Hematopoietic multipotent progenitor cell (in vitro differentiated cells): ENCODE results near the gene MROH8. TPM values are rescaled to one million over a fixed set of nuclear protein-coding genes. Genes with fewer than 3 reads are reported as not detected.

Source experiments
- DNase-seq, 3 donors: peaks; one replicate each; pipeline ENCODE4 v3.0.0-alpha.2; 2011 to 2015; ENCODE audit warnings: low read depth in 2 of 3, low spot score in 2 of 3
- total RNA-seq: library from RNA; depleted of rRNA; stranded (reverse); fragments of >200 nt; gene quantifications from one replicate; pipeline ENCODE4 v1.2.3, GENCODE V29; 2012

MROH8 gene
- 2.2 TPM for total RNA-seq

DNA sequence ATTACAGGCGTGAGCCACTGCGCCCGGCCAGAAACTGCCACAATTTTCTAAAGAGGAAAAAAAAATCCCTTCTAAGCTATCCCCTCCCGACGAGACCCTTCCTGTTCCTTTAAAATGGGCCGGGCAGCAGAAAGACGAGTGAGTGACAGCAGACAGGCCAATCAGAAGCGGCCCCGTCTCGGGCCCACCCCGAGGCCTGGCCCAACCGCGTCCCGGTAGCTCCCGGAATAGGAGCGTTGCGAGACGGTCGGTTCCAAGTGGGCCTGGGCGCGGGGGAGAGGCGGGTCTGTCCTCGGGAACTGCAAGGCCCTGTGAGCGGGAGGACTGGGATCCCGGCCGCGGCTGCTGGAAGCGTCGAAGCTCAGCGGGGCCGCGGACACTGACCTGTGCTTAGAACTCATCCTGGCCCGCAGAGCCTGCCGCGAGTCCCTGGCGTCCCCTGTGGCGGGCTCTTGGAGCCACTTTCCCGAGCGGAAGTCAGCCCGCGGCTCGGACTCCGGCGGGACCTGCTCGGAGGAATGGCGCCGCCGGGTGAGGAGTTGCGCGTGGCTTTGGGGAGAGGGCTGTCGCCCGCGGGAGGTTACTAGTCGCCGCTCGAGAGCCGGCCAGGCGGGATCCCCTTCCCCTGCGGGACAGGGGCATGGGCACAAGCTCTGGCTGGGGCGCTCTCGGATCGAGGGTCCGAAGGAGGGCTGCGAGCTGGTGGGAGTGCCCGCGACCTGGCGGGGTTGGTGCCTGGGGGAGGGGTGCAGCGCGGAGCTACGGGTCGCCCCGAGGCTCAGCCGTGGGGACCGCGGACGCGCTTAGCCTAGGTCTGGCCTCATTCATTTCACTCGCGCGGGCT lies at the start of gene MROH8, which contains the start of gene RPN2:
Gene MROH8 (minus strand): TSS at position 710 of the 844 bp plus-strand sequence.
Gene RPN2 (plus strand): TSS at position 492 of the 844 bp plus-strand sequence. CDS start 27 bp downstream, at position 519.
- peak; percentile 83 to 97 (median 96) for DNase-seq

DNA sequence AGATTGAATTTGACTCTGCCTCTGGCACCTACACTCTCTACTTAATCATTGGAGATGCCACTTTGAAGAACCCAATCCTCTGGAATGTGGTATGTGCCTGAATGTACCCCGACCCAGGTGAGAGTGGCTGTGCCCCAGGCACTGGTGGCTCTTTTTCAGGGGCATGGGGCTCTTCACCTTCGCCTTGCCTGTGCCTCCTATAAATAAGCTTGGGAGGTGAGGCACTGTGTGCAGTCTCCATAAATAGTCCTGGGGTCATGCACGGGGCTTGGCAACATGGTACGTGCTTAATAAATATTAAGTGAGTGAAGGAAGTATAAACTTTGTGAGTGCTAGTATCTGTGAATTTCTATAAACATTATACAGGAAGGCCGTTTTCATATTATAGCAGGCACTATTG lies 49.3 kb upstream of the MROH8 start:
- DNase-seq, result no peak

DNA sequence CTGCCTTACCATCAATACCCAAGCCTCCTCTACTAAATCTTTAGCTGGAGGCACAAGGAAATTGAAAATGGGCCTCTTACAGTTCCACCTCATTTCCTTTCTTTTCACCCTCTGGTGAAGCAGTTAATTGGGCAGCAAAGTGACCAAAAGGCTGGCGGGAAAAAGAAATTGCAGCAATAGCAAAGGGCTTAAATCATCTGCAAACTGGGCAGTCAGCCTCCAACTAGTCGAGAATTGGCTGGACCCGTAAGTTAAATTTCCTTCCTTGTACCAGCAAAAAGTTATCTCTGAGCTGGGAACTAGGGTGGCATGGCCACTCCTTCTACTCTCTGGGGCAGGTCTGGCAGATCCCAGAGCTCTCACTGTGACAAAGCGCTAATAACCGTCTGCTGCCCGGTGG lies 48.7 kb upstream of the MROH8 start:
- DNase-seq, result no peak

DNA sequence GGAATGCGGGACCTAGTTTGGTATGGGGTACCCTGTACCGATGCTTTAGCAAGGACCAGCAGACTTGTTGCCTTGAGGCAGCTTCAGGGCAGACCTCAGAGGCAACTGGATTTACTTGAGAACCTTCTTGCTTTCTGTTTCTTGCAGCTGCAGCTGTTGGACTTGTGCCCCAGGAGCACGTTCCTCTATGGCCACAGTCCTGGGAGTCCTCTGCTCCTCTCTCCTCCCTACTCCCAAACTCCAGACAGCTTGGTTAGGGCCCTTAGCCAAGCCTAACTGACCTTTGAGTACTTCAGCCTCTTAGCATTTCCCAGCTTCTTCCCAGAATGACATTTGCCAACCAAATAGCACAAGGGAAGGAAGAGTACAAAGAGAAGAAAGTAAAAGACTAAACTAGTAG lies 47.5 kb upstream of the MROH8 start:
- DNase-seq, result no peak

DNA sequence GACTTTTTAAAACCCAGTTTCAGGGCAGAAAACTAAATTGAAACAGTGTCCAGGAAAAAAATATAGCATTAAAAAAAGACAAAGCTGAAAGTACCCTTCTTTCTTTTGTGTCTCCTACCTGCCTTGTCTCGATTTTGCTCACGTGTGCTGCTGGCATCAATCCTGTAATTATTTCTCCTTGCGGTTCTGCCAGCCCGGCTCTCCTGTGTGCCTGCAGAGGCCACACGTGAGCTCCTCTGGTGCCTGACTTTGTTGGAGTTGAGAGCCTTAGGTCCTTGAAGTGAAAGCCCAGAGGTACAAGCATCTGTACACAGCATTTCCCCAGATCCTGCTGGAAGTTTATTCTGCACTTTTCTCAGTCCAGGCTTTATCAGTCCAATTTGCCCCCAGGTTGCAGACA lies 45.8 kb upstream of the MROH8 start:
- DNase-seq, result no peak

DNA sequence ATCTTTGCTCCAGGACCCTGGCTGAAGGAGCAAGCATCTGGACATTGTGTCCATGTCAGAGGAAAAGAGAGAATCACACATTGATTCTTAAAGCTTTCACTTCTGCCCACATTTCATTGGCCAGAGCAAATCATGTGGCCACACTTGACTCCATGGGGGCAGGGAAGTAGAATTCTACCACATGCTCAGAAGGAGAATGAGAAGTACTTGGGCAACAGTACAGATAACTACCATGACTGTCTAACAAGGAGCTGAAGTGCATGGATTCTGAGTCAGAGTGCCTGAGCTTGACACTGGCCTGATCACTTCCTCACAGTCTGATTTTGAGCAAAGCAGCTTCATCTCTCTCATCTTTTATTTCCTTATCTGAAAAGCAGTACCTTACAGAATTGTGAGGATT lies 43.7 kb upstream of the MROH8 start:
- DNase-seq, result peak in 2 of 3 donors; percentile 28 to 57

DNA sequence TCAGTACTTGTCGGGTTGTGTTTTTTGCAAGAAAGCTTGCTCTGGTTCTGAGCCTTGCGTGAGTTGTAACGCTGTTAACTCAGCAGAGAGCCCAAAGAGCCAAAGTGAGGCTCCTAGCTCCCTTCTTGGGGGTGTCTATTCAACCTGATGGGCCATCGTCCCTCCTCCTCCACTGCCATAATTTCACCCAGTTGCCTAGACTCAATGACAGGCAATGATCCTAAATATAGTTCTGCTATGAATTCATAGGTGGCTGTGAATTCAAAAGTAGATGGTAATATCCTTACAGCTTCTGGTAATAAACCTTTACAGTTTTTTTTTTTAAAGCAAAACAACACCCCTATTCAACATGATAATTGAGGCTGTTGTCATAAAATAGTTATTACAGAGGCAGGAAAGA lies 42.7 kb upstream of the MROH8 start:
- no peak for DNase-seq

DNA sequence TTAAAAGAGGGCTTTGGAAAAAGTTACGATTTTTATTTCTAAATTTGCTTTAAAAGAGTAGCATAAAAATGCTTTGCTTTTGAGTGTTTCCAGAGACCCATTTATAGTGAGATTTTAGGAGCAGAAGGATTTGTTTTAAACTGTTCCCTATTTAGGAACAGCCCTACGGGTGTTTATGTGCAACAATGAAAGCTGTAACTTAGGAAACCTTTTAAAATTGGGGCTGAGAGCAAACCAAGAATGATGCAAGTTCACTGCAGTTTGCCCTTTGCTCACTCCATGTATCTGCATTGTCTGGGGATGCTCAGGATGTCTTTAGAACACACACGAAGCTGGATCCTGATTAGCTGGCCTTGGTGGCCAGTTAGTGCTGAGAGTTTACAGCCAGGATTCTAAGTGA lies 41.4 kb upstream of the MROH8 start:
- no peak for DNase-seq

DNA sequence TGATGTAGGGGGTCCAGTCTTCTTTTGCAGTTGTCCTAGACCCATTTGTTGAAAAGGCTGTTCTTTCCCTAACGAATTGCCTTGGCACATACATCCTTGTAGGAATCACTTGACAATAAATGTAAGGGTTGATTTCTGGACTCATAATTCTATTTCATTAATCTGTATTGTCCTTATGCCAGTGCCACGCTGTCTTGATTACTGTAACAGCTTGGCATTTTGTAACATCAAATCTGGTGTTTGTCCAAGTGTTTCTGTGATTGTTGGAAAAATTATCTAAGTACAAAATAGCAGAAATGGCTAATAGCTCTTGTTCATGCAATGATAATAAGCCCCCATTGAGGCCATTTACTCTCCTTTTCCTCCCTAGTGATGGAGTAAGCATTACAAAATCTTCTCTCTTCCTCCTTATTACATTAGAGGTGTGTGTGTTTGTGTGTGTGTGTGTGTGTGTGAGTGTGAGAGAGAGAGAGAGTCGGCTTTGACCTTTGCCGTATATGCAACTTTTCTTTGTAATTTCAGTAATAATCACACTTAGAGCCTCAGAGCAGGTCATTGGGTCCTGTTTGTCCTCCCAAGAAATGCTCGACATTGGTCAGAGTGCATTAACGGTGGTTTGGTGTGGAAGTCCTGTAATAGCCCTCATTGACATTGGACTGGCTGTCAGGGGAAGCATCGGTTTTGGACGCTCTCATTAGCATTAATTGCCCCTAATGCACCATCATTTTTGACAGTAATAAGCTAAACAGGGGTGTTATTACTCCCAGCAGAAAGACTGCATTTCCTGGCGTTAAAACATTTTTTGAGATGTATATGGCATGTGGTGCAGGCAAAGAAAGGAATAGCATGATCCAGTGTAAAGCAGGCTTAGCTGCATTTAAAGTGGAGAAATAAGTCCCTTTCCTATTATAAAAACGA lies 40.7 kb upstream of the MROH8 start:
- DNase-seq, result no peak

DNA sequence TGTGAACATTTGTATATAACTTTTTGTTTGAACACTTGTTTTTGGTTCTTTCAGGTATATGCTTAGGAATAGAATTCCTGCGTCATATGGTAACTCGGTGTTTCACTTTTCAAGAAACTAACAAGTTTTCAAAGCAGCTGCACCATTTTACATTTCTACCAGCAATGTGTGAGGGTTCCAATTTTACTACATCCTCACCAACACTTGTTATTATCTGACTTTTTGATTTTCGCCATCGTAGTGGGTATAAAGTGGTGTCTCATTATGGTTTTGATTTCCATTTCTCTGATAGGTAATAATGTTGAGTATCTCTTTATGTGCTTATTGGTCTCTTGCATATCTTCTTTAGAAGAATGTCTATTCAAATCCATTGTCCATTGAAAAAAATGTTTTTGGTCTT lies 39.6 kb upstream of the MROH8 start:
- DNase-seq, result no peak

DNA sequence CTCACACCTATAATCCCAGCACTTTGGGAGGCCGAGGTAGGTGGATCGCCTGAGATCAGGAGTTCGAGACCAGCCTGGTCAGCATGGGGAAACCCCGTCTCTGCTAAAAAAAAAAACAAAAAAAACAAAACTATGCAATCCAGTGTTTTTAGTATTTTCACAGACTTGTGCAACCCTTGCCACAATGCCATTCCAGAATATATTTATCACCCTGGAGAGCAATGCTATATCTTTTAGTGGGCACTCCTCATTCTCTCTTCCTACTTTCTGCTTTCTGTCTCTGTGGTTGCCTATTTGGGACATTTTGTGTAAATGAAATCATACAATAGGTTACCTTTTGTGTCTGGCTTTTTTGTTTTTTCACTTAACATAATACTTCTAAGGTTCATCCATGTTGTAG lies 39.1 kb upstream of the MROH8 start:
- no peak for DNase-seq

DNA sequence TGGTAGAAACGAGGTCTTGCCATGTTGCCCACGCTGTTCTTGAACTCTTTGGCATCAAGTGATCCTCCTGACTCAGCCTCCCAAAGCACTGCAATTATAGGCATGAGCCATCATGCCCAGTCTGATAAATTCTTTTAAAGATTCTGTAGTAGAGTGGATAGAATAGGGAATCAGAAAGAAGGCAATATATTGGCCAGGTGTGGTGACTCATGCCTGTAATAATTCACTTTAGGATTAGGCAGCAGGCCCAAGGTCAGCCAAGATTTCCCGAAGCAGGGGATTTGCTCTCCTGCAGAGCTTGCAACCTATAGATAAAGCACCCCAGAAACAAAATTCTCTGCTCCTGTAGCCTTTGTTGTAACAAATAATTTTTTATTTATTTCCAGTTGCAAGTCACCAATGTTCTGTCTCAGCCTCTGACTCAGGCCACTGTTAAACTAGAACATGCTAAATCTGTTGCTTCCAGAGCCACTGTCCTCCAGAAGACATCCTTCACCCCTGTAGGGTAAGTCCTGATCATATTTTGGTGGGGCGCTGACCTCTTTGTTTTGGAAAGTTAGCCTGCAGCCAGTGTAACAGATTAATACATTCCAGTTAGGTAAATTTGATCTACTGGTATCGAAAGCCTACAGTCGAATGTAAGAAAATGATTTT lies 30.4 kb upstream of the MROH8 start:
- no peak for DNase-seq

DNA sequence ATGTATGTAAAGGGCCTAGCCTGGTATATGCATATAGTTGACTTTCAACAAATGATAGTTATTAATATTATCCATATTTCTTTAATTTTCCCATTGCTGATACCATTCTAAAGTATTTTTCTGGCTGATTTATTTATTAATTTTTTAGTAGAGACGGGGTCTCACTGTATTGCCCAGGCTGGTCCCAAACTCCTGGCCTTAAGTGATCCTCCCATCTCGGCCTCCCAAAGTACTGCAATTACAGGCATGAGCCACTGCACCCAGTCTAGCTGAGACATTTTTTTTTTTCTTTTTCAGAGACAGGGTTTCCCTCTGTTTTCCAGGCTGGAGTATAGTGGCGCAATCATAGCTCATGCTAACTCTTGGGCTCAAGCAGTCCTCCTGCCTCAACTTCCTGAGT lies 29.8 kb upstream of the MROH8 start:
- DNase-seq, result no peak

DNA sequence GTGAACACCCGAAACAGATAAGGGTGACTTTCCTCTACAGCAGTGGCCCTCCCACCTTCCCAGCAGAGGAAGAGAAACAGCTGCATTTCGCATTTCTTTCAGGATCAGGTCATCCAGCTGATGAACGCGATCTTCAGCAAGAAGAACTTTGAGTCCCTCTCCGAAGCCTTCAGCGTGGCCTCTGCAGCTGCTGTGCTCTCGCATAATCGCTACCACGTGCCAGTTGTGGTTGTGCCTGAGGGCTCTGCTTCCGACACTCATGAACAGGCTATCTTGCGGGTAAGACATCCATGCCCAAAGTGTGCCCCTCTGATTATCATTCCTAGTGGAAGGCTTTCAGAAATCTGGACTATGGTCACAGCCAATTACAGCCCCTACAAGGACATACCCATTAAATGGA lies 27.8 kb upstream of the MROH8 start:
- DNase-seq, result no peak

DNA sequence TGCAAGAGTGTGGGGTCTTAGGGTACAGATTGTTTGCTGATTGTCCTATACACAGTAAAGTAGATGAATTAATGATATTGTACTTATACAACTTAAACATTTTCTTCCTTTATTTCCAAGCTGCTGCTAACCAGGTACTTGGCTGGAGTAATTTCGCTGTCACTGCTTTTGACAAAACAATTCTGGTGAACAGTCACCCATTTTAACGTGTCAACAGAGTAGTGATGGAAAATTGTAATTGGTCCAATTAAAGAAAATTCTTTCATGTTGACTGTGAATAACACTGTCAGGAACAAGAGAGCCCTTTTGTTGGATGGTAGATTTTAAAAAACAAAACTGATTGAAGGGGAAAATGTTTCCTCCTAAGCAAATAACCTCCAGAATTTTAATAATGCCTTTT lies 26.4 kb upstream of the MROH8 start:
- no peak for DNase-seq

DNA sequence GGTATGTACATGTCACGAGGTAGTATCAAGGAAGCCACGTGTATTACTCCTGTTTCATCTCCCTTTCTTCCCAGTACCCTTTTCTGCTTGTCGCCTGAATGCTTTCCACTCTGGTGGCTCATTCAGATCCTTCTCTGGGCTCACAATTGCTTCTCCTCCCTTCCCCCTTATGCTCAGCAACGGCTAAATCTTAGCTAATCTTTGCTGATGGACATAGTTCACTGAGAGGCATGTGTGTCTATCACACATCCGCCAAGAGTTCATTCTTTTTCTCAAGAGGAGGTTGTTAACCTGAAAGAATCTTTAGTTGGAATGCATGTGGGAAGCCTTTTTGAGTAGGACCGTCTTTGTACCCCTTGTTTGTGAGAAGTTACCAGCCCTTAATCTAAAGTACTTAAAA lies 25.8 kb upstream of the MROH8 start:
- no peak for DNase-seq

DNA sequence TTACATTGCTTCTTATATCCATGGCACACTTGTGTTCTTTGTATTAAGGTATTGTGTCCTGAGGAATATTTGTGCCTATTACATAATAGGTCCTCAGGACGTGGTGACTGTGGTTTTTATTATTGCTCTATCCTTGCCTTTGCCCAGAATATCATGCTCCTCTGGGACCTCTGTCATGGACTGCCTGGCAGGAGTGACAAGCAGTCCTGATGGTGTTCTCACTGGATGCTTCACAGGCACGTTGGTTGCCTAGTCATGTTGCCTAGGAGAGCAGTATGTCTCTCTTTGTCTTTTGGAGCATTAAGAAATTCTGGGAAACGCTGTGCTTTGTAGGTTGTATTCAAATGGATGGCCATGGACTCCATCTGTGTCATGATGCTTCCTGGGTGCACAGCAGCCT lies 24.7 kb upstream of the MROH8 start:
- no peak for DNase-seq

DNA sequence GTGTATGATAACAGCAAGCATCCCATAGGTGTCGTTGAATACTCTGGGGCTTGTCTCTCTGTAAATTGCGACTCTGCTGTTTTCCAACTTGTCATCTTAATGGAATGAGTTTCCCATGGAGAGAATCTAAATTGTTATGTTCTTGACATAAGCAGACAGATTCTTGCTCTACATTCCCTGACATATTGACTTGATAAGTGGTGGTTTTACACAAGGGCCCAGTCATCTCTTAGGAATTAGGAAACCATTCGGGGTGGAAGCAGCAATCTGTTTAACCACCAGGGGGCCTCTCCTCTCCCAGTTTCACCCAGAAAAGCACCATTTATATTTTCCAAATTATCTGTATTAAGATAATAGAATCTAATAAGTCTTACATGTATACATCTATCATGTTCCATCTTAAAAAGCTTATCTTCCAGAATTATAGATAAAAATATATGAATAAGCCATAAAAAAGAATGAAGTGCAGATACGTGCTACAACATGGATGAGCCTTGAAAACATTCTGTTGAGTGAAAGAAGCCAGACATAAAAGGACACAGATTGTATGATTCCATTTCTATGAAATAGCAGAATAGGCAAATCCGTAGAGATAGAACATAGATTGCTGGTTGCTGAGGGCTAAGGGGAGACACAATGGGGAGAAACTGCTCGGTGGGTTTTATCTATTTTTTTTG lies 23.1 kb upstream of the MROH8 start:
- DNase-seq, result peak in 1 of 3 donors; percentile 56

DNA sequence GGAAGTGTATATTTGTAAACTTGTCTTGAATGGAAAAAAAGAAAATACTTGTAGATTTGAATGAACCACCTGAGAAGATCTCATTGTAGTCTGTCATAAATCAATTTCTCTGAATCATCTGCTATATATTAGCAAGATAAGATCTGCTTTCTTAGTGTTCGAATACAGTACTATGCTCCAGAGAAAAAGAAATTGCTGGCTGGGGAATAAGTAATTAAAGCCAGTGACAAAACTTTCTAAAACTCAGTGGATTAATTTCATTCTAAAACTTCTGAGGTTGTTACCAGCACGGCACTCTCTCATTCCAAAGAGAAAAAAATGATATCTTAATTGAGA lies 22.4 kb upstream of the MROH8 start:
- no peak for DNase-seq

DNA sequence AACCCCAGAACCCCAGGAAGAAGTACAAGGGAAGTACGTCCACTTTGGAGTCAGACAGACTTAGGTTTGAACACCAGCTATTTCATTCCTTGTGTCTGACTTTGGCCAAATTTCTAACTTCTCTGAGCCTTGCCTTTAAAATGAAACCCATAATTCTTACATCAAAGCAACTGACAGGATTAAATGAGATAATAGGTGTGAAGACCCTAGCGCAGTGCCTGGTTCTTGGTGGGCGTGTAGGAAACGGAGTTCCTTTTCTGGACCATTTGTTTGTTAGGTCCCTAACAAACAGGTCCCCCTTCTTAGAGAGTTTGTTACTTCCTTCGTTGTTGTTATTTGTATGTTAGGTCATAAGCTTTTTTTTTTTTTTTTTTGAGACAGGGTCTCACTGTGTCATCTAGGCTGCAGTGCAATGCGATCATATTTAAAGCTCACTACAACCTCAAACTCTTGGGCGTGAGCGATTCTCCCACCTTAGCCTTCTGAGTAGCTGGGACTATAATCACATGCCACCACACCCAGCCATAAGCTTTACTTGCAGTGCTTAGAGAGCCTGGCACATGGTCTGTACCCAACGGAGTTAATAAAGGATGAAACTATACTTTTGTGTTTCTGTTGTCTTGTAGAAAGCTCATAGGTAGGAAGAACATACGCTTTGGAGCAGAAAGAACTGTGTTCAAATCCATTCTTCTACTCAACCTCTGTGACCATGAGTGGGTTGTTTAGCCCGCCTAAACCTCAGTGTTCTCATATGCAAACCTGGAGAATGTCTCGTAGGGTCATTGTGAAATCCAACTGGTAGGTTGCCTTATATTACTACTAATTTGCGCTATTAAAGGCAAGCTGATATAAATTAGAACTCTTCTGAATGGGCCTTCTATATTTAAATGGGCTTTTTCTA lies 21.8 kb upstream of the MROH8 start:
- DNase-seq, result no peak
